Aorta (tissue), 5 donors: Measurements from ENCODE around the gene PTPRC. TPM values are rescaled to one million over a fixed set of nuclear protein-coding genes. Genes with fewer than 3 reads are reported as not detected.

ENCODE experiments used
- ATAC-seq: fragments of 200-7000 bp; cut with Tn5 transposase; one replicate; pipeline ENCODE4 v1.9.1; 2022; ENCODE audit warnings: moderate library complexity; ENCODE audit not compliant: low FRiP score
- DNase-seq, 2 donors: peaks; one replicate each; pipeline ENCODE4 v3.0.0-alpha.2; 2020
- H3K27ac ChIP-seq, 2 donors: one replicate each; pipeline ENCODE4 v1.5.1; 2013; ENCODE audit warnings: low read length in 2 of 2, mild to moderate bottlenecking in 2 of 2, moderate library complexity in 2 of 2, control low read depth in 1 of 2, inconsistent platforms in 1 of 2, low read depth in 1 of 2
- H3K27me3 ChIP-seq, 2 donors: one replicate each; pipeline ENCODE4 v1.6.1; 2013; ENCODE audit warnings: control low read depth in 1 of 2, low read length in 1 of 2, mild to moderate bottlenecking in 1 of 2, moderate library complexity in 1 of 2; ENCODE audit not compliant: insufficient read depth in 2 of 2, control insufficient read depth in 1 of 2
- H3K36me3 ChIP-seq, 2 donors: one replicate each; pipeline ENCODE4 v1.6.1; 2013; ENCODE audit warnings: control low read depth in 1 of 2, low read length in 1 of 2, mild to moderate bottlenecking in 1 of 2; ENCODE audit not compliant: insufficient read depth in 2 of 2, control insufficient read depth in 1 of 2
- H3K4me1 ChIP-seq, 2 donors: one replicate each; pipeline ENCODE4 v1.6.1; 2013; ENCODE audit warnings: low read length in 2 of 2, control low read depth in 1 of 2, mild to moderate bottlenecking in 1 of 2, moderate library complexity in 1 of 2; ENCODE audit not compliant: insufficient read depth in 2 of 2, control insufficient read depth in 1 of 2
- H3K4me3 ChIP-seq, 2 donors: one replicate each; pipeline ENCODE4 v1.5.1; 2013; ENCODE audit warnings: low read length in 2 of 2, control low read depth in 1 of 2, mild to moderate bottlenecking in 1 of 2
- H3K9me3 ChIP-seq: one replicate; pipeline ENCODE4 v1.6.1; 2013; ENCODE audit warnings: mild to moderate bottlenecking, low read length; ENCODE audit not compliant: control insufficient read depth
- WGBS, 2 donors: extraction: QIAGEN DNeasy Blood & Tissue Kit; methylation state at CpG; one replicate each; pipeline ENCODE4 v1.1.7; 2013; 5-methylcytosine and 5-hydroxymethylcytosine counted together
- intact Hi-C, 2 donors: fragments of 100-400 bp; cut with DNase I; formaldehyde crosslinking; loops; one replicate each; pipeline versions ENCODE4 v1.14.2 to v1.15.0; 2022
- polyA plus RNA-seq, 2 donors: library from polyadenylated mRNA; stranded (reverse); fragments of 200-250 nt; gene quantifications; one replicate each; pipeline ENCODE4 v1.2.3, GENCODE V29; 2013
- total RNA-seq, 2 donors: library from RNA; stranded (reverse); fragmentation: NEBNext Ultra II Directional; extraction: Animal tissue kit (Norgen Biotek cat#: 25700); gene quantifications; one replicate each; pipeline ENCODE4 v1.2.1, GENCODE V29; 2021
- donor health status: healthy with polysubstance abuse.
- donor health status: Bipolar disorder and iron deficiency.
- donor health status: DM: no; HTN: no; CAD: no.
- donor health status: DM: no; HTN: no; CAD: no.
- donor health status: DM: yes; HTN: yes; CAD: no.

Gene PTPRC
- total and polyA plus RNA-seq, 4 donors = 1.4 to 89.9 (median 29.7) TPM

- WGBS, 2 donors = 91 to 93% methylated on average over 1 of the region's 1 CpG
Measured at GRCh38 chr1:198696211-198696610, 57.4 kb downstream of the PTPRC start.

GRCh38 chr1:198699167-198700015, 60.6 kb downstream of the PTPRC start:
- DNase-seq (peak in 1 of 2 donors; percentile 53), ATAC-seq (no peak)
- WGBS, 2 donors = 4 to 9% methylated on average over 13 of the region's 13 CpGs
- no peaks in the 10 kb centered on the region for H3K36me3 ChIP-seq
- H3K9me3 ChIP-seq = no peaks in the 10 kb centered on the region
- H3K4me3 ChIP-seq = no peak overlapping the region
- no peak overlapping the region for H3K27ac ChIP-seq
- H3K27me3 ChIP-seq = peaks cover 0 to 2% of the 10 kb centered on the region in 2 donors
- H3K4me1 ChIP-seq = no peaks in the 10 kb centered on the region
- intact Hi-C loops = no loop called here

More at GRCh38 chr1:198696211-198696610, 57.4 kb downstream of the PTPRC start:
- H3K27me3 ChIP-seq = peaks cover 0 to 1% of the 10 kb centered on the region in 2 donors
- no peak overlapping the region for H3K4me3 ChIP-seq
- H3K9me3 ChIP-seq = no peaks in the 10 kb centered on the region
- H3K4me1 ChIP-seq = no peaks in the 10 kb centered on the region
- intact Hi-C loops = no loop called here
- DNase-seq (no peak), ATAC-seq (no peak)
- no peaks in the 10 kb centered on the region for H3K36me3 ChIP-seq
- H3K27ac ChIP-seq = no peak overlapping the region

- Histone ChIP-seq H3K9me3 (no peaks in the 10 kb centered on the region), H3K4me1 (no peaks in the 10 kb centered on the region), H3K36me3 (no peaks in the 10 kb centered on the region), H3K27ac (no peak overlapping the region), H3K27me3 (peaks cover 0 to 2% of the 10 kb centered on the region in 2 donors), H3K4me3 (no peak overlapping the region)
- ATAC-seq (no peak), DNase-seq (no peak)
- intact Hi-C loops = no loop called here
- 56% methylated on average over 1 of the region's 1 CpG for WGBS, 2 donors
Measured at GRCh38 chr1:198700016-198700392, 61.2 kb downstream of the PTPRC start.

GRCh38 chr1:198700396-198700795, 61.6 kb downstream of the PTPRC start:
- no peaks in the 10 kb centered on the region for H3K36me3 ChIP-seq
- intact Hi-C loops = no loop called here
- H3K9me3 ChIP-seq = no peaks in the 10 kb centered on the region
- no peaks in the 10 kb centered on the region for H3K4me1 ChIP-seq
- H3K27ac ChIP-seq = no peak overlapping the region
- ATAC-seq = no peak
- no peak for DNase-seq
- H3K4me3 ChIP-seq = no peak overlapping the region
- 59 to 65% methylated on average over 1 of the region's 1 CpG for WGBS, 2 donors
- H3K27me3 ChIP-seq = peaks cover 0 to 2% of the 10 kb centered on the region in 2 donors

GRCh38 chr1:198701250-198701649, 62.4 kb downstream of the PTPRC start:
- no peak overlapping the region for H3K27ac ChIP-seq
- 15 to 61% methylated on average over 1 of the region's 1 CpG for WGBS, 2 donors
- H3K4me1 ChIP-seq = no peaks in the 10 kb centered on the region
- intact Hi-C loops = no loop called here
- no peaks in the 10 kb centered on the region for H3K36me3 ChIP-seq
- no peaks in the 10 kb centered on the region for H3K9me3 ChIP-seq
- ATAC-seq (no peak), DNase-seq (no peak)
- H3K4me3 ChIP-seq = no peak overlapping the region
- H3K27me3 ChIP-seq = peaks cover 0 to 2% of the 10 kb centered on the region in 2 donors

GRCh38 chr1:198701766-198702539, 63.1 kb downstream of the PTPRC start:
- Histone ChIP-seq H3K27ac (no peak overlapping the region), H3K9me3 (no peaks in the 10 kb centered on the region), H3K27me3 (peaks cover 0 to 2% of the 10 kb centered on the region in 2 donors), H3K4me3 (no peak overlapping the region), H3K4me1 (no peaks in the 10 kb centered on the region), H3K36me3 (no peaks in the 10 kb centered on the region)
- intact Hi-C loops = no loop called here
- no peak for DNase-seq
- ATAC-seq = peak; percentile 26
- WGBS, 2 donors = 72 to 81% methylated on average over 4 of the region's 4 CpGs

GRCh38 chr1:198708761-198709525, 70.1 kb downstream of the PTPRC start:
- Histone ChIP-seq H3K9me3 (peaks cover 2% of the 10 kb centered on the region), H3K4me1 (no peaks in the 10 kb centered on the region), H3K36me3 (no peaks in the 10 kb centered on the region), H3K27me3 (peaks cover 0 to 2% of the 10 kb centered on the region in 2 donors), H3K27ac (no peak overlapping the region), H3K4me3 (no peak overlapping the region)
- 71 to 85% methylated on average over 5 of the region's 5 CpGs for WGBS, 2 donors
- DNase-seq (no peak), ATAC-seq (no peak)
- intact Hi-C loops = no loop called here

GRCh38 chr1:198711837-198712236, 73.0 kb downstream of the PTPRC start:
- H3K9me3 ChIP-seq = peaks cover 2% of the 10 kb centered on the region
- H3K36me3 ChIP-seq = no peaks in the 10 kb centered on the region
- WGBS, 2 donors = 89% methylated on average over 1 of the region's 1 CpG
- intact Hi-C loops = no loop called here
- DNase-seq (no peak), ATAC-seq (no peak)
- no peak overlapping the region for H3K27ac ChIP-seq
- H3K4me3 ChIP-seq = no peak overlapping the region
- H3K27me3 ChIP-seq = peaks cover 0 to 2% of the 10 kb centered on the region in 2 donors
- no peaks in the 10 kb centered on the region for H3K4me1 ChIP-seq
